OCI-LY3 (cell line): ENCODE results near the gene DDIAS.

Source experiments
- H2AFZ ChIP-seq: fragments of 200-600, 300-600 bp; shearing (Covaris generic); 2 replicates; pipeline ENCODE4 v1.6.0; 2014; ENCODE audit warnings: antibody characterized with exemption, low read depth, low read length
- H3K27ac ChIP-seq: fragments of 200-600, 300-600 bp; sonication (generic); 2 replicates; pipeline ENCODE4 v1.5.1; 2014; ENCODE audit warnings: mild to moderate bottlenecking, low read length, moderate library complexity, mixed read lengths
- H3K27me3 ChIP-seq: fragments of 200-600, 300-600 bp; sonication (generic); 2 replicates; pipeline ENCODE4 v1.6.1; 2014; ENCODE audit warnings: low read depth, low read length, mixed read lengths
- H3K36me3 ChIP-seq: fragments of 200-600, 300-600 bp; sonication (generic); replicated peaks from 2 replicates; pipeline ENCODE3; 2014; ENCODE audit warnings: low read depth, low read length, mixed read lengths
- H3K4me1 ChIP-seq: fragments of 300-600, 200-600 bp; sonication (generic); 2 replicates; pipeline ENCODE4 v1.6.1; 2014; ENCODE audit warnings: low read length, mixed read lengths
- H3K4me2 ChIP-seq: fragments of 200-600, 300-600 bp; sonication (generic); 2 replicates; pipeline ENCODE4 v1.6.1; 2014; ENCODE audit warnings: low read length, mixed read lengths
- H3K4me3 ChIP-seq: fragments of 300-600, 200-600 bp; sonication (generic); 2 replicates; pipeline ENCODE4 v1.5.1; 2014; ENCODE audit warnings: antibody characterized with exemption, mild to moderate bottlenecking, low read length, moderate library complexity
- H3K79me2 ChIP-seq: fragments of 300-600, 200-600 bp; shearing (Covaris generic); 2 replicates; pipeline ENCODE4 v1.6.1; 2014; ENCODE audit warnings: mild to moderate bottlenecking, low read length, mixed read lengths
- H3K9ac ChIP-seq: fragments of 300-600, 200-600 bp; shearing (Covaris generic); 2 replicates; pipeline ENCODE4 v1.6.0; 2014; ENCODE audit warnings: mild to moderate bottlenecking, low read length, moderate library complexity
- H3K9me3 ChIP-seq: fragments of 200-600, 300-600 bp; shearing (Covaris generic); 2 replicates; pipeline ENCODE4 v1.6.1; 2014; ENCODE audit warnings: low read length, mixed read lengths; ENCODE audit not compliant: insufficient read depth
- H4K20me1 ChIP-seq: fragments of 200-600, 300-600 bp; sonication (generic); 2 replicates; pipeline ENCODE4 v1.6.1; 2016; ENCODE audit warnings: low read length, mixed read lengths; ENCODE audit not compliant: insufficient read depth
- EZH2phosphoT487 ChIP-seq: fragments of 200-600 bp; shearing (Covaris generic); IDR thresholded peaks from 2 replicates; pipeline ENCODE4 v1.6.1; 2018; ENCODE audit warnings: antibody characterized with exemption, mixed run types, low read depth
- TF ChIP-seq, protein P1 (sequence below): fragments of 200-600, 300-600 bp; sonication (generic); IDR thresholded peaks from 2 replicates; pipeline ENCODE4 v1.5.1; 2014; ENCODE audit warnings: antibody characterized with exemption, low read length, low read depth

Gene DDIAS

DNA sequence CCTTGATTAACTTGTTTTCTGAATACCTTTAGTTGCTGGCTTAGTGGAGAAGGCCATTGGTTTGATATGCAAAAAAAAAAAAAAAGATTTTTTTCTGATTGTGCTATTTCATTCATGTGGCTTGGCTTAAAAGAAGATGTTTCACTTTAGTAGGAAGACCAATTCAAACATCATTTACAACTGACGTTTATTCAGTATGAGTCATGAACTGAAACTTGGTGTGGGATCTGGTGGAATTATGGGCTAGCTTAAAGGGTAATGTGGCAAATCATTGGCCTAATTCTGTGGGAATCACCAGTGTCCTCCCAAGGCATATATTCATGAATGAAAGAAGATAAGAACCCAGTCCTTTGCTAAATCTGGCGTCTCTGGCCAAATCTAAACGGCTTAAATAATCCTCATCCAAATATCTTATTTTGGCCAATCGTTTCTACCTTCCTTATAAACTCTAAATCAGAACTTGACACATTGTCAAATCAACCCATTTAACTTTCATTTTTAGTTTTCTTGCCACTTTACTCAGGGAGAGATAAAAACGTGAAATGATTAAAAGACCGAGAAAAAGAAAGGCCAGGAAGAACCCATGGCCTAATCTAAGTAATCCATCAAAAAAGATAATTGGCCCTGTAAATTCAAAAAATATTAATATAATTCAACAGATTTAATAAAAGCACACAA is 77.0 kb downstream of the DDIAS start:
- Histone ChIP-seq H3K79me2 (peaks cover 90% of the 10 kb centered on the region), H3K27me3 (no peaks in the 10 kb centered on the region), H3K27ac (peak overlapping the region; percentile 10; the same call in 1 of the 2 replicates), H3K4me2 (peak overlapping the region; percentile 28; the same call in 1 of the 2 replicates), H3K9me3 (no peaks in the 10 kb centered on the region), H3K36me3 (peaks cover 66% of the 10 kb centered on the region), H2AFZ (no peak overlapping the region), H4K20me1 (peaks cover 22% of the 10 kb centered on the region), H3K9ac (no peak overlapping the region), H3K4me1 (peaks cover 58% of the 10 kb centered on the region), H3K4me3 (no peak overlapping the region)
- TF ChIP-seq, protein P1, sequence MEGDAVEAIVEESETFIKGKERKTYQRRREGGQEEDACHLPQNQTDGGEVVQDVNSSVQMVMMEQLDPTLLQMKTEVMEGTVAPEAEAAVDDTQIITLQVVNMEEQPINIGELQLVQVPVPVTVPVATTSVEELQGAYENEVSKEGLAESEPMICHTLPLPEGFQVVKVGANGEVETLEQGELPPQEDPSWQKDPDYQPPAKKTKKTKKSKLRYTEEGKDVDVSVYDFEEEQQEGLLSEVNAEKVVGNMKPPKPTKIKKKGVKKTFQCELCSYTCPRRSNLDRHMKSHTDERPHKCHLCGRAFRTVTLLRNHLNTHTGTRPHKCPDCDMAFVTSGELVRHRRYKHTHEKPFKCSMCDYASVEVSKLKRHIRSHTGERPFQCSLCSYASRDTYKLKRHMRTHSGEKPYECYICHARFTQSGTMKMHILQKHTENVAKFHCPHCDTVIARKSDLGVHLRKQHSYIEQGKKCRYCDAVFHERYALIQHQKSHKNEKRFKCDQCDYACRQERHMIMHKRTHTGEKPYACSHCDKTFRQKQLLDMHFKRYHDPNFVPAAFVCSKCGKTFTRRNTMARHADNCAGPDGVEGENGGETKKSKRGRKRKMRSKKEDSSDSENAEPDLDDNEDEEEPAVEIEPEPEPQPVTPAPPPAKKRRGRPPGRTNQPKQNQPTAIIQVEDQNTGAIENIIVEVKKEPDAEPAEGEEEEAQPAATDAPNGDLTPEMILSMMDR: no peak
- no peak for TF ChIP-seq EZH2phosphoT487

DNA sequence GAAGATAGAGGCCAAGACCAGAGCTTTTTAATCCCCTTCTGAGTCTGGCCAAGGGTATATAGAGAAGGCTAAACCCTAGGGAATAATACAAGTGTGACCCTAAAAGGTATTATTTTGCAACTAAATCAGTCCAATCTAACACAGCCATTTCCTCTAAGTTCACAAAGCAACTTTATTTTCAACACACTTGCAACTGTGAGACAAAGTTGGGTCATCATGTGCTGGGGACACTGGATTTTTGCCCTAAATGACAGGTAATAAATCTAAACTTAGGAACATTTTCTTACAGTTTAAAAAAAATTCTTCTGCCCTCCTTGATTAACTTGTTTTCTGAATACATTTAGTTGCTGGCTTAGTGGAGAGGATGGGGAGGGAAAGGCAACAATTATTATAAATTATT is 78.3 kb downstream of the DDIAS start:
- H3K9ac ChIP-seq: no peak overlapping the region
- TF ChIP-seq, protein P1: no peak
- TF ChIP-seq EZH2phosphoT487: no peak
- H3K4me2 ChIP-seq: no peak overlapping the region
- no peak overlapping the region for H2AFZ ChIP-seq
- no peaks in the 10 kb centered on the region for H3K9me3 ChIP-seq
- H4K20me1 ChIP-seq: peaks cover 27% of the 10 kb centered on the region
- H3K4me1 ChIP-seq: peaks cover 45% of the 10 kb centered on the region
- H3K27ac ChIP-seq: 0 out of 2 replicates have a peak overlapping the region, but pooled peaks have one; percentile 0
- no peaks in the 10 kb centered on the region for H3K27me3 ChIP-seq
- H3K36me3 ChIP-seq: peaks cover 74% of the 10 kb centered on the region
- H3K79me2 ChIP-seq: peaks cover 89% of the 10 kb centered on the region
- no peak overlapping the region for H3K4me3 ChIP-seq

DNA sequence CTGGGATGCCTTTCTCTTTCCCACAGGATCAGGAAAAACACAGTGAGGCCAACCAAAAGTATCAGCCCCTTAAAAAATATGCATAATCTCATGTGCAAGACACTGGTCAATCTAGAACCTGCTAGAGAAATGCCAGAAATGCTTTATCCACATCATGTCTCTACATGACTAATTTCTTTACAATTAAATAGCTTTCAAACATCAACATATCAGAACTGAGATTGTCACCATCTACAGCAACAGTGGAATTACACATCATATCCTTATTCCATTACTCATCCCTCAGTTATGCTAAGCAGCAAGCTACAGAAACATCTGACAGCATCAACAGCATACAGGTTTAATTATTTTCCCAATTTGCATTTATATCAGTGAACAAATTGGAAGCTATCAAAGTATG is 78.8 kb downstream of the DDIAS start:
- Histone ChIP-seq H3K9me3 (no peaks in the 10 kb centered on the region), H3K9ac (no peak overlapping the region), H3K4me1 (peaks cover 40% of the 10 kb centered on the region), H3K27me3 (no peaks in the 10 kb centered on the region), H3K36me3 (peaks cover 76% of the 10 kb centered on the region), H2AFZ (no peak overlapping the region), H4K20me1 (peaks cover 27% of the 10 kb centered on the region), H3K4me2 (no peak overlapping the region), H3K4me3 (no peak overlapping the region), H3K27ac (0 out of 2 replicates have a peak overlapping the region, but pooled peaks have one; percentile 0), H3K79me2 (peaks cover 87% of the 10 kb centered on the region)
- TF ChIP-seq EZH2phosphoT487: no peak
- TF ChIP-seq, protein P1: no peak

DNA sequence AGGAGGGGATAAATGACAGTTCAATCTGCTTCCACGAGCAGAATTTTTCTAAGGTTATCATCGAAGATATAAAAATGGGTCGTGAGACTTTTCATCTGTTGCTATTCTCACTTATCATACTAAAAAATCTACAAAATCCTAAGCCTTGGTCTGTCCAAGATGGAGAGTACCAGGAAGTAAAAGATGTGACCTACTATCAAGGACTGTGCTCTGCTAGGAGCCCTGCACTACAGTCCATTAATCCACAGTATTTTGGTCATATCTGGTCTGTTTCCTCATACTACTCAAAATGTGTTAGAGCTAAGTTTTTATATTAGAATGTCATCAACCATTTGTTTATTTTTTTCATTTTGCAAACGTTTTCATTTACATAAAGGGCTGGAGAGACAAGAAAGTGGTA is 79.4 kb downstream of the DDIAS start:
- Histone ChIP-seq H3K4me1 (peaks cover 34% of the 10 kb centered on the region), H4K20me1 (peaks cover 27% of the 10 kb centered on the region), H2AFZ (no peak overlapping the region), H3K27me3 (no peaks in the 10 kb centered on the region), H3K4me3 (no peak overlapping the region), H3K9me3 (no peaks in the 10 kb centered on the region), H3K27ac (no peak overlapping the region), H3K36me3 (peaks cover 82% of the 10 kb centered on the region), H3K4me2 (no peak overlapping the region), H3K9ac (no peak overlapping the region), H3K79me2 (peaks cover 86% of the 10 kb centered on the region)
- no peak for TF ChIP-seq EZH2phosphoT487
- TF ChIP-seq, protein P1: no peak
